ENCODE data around the gene ATP6AP1.

DNA sequence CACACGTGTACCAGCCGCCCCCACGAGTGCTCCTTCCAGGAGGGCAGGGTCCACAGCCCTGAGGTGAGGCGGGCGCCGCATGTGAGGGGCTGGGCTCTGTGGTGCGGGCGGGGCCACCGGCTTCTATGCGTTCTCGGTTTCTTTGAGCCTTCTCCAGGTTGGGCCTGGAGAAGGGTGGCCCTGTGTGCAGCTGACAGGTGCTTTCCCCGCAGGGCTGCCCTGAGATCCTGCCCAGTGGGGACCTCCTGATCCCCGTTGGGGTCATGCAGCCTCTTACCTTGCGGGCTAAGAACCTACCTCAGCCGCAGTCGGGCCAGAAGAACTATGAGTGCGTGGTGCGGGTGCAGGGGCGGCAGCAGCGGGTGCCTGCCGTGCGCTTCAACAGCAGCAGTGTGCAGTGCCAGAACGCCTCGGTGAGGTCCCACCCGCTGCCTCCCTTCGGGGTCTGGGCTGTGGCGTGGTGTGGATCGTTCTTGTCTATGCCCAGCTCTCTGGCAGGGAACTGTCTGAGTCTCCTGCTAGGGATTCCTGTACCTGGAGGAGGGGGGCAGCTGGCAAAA lies 36.4 kb downstream of the ATP6AP1 start:
- TF ChIP-seq CTCF (IDR thresholded peaks at IDR 0.05; ENCODE audit: insufficient read depth, low read depth, low read length) (no peak), EZH2 (IDR thresholded peaks at IDR 0.05; ENCODE audit: insufficient read depth, low read length) (no peak)
